ENCODE data around the gene GPD1.

The GPD1 gene

DNA sequence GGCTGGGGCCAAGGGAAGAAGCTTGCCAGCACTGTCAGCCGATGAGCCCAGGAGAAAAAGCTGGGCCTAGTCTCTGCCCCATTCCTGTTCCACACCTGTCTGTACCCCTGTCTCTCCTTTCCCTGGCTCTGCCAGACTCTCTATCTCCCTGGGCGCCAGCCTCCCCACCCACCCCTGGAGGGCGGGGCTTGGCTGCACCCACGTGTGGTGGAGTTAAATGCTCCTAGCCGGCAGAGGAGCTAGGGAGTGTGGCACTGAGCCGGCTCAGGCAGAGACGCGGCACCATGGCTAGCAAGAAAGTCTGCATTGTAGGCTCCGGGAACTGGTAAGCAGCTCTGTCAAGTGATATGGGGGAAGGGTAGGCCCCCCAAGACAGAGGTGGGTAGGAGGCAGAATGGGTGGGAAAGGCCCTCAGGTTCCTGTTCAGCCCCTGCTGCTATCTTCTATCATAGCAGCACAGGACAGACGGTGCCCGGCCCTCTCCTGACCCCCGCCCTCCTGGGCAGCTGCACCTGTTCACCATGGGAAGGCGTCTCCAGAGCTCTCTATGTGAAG lies at the start of gene GPD1:
TSS of gene GPD1 (plus strand) at position 242 of the 555 bp plus-strand sequence. CDS start at position 285, 43 bp downstream.
- DNase-seq (peak; percentile 41), ATAC-seq (peak; percentile 61)

DNA sequence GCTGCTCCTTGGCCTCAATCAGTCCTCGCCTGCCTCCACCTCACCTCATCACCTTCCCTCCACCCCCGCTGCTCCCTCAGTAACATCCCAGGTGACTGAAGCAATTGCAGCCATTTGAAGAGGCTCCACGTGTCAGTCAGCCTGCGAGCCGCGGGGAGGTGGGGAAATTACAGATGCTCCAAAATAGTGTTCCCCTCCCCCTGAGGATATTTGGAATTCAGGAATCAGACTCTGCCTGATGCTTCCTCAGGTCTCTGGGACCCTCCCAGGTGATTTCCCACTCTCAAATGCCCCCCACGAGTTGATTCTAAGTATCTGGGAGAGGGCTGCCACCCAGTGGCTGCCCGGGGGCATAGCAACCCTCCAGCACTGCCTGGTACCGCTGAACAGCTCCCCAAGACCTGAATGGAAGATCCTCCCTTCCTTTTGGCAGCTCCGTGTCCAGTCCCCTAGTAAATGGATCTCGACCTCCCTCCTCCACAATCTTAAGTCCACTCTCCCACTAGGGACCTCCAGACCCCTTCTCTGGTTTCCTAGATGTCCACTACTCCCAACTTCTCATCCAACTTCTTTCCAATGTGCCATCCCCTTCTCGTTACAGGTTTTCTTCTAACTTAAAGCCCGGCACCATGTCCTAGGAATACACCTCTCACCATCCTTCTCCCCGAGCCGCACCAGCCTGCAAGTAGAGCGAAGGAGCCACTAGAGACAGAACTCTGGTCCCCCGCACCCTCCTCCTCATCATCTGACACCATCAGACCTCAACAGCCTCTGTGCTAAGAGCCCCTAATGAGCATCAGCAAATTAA lies 47.8 kb upstream of the GPD1 start:
- DNase-seq (peak; percentile 70), ATAC-seq (peak; percentile 24)

DNA sequence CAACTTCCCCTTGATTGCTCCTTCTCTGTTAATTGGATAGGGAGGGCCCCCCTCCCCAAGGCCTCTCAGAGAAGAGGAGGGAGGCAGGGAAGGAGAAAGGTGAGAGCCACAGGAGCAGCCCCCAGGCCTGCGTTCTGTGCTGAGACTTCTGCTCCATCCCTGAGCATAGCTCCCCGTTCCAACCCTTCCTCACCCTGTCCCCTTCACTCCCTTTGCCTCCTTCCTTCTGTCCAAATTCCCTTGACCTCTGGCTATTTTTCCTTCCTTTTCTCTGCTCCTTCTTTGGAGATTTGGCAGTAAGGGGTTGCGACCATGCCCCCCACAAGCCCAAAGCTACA lies 47.2 kb upstream of the GPD1 start:
- ATAC-seq (no peak), DNase-seq (no peak)

DNA sequence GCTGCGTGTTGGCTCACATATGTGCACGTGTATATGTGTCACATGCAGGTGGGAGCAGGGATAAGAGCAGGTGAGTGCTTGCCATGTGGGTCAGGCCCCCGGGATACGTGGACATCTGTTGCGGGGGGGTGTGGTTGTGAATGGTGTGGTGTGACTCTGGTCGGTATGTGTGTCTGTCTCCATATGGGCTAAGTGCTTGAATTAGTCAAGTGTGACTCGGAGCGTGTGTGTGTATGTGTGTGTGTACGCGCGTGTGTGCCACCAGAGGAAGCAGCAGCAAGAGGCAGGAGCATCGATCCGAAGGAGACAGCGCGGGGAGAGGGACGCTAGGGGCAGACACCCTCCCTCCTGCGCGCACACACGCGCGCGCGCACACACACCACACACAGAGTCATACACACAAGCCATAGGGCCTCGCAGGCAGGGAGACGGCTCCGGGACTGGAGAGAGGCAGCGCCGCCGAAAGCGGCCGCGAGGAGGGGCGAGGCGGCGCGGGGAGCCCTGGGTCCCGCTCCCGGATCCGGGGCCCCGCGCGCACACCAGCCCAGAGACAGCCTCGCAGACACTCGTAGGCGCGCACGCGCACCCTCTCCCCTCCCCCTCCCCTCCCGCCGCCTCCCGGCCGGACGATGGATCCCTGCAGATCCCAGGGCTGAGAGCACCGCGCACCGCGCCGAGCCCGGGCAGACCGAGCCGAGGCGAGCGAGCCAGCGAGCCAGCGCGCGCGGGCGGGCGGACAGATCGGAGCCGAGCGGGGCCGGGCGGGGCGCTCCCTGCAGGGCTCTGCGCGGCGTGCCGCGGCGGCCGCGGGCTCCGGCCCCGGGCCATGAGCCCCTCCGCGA lies 46.6 kb upstream of the GPD1 start, which contains the start of gene ASIC1:
TSS of gene ASIC1 (plus strand) at position 597 of the 842 bp plus-strand sequence. CDS start 1,171 bp downstream, outside the sequence.
- ATAC-seq (peak; percentile 48), DNase-seq (peak; percentile 68)

DNA sequence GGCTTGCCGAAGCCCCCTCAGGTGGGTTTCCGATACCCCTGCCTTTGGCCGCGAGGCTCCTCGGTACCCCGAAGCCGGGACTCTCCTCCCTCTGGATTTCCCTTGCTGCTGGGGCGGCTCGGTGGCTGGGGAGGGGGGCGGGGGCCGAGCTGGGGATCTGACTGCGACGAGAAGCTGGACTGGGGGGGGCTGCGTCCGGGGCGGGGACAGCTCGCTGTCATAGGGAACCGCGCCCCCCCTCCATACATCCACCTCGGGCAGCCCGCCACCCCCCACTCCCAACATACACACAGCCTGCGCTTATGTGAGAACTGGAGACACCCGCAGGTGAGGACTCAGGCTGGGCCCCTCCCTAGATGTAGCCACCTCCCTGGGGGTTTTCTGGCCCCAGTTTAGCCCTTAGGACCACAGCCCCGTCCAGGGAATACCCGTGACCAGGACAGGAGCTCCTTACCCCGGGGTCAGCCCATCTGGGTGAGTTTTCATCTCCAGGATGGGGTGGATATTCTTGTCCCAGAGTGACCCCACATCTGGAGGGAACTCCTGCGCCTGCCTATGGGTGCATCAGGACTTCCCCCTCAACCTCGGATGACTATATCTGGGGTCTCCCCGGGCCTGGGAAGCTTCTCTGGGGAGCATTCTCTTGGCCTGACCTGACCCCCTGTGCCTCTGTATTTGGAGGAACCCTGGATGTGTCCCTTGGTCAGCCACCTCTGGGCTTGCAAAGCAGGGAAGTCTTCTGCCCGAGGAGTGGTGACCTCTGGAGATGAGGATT lies 45.7 kb upstream of the GPD1 start:
- ATAC-seq: no peak
- DNase-seq: peak; percentile 31

DNA sequence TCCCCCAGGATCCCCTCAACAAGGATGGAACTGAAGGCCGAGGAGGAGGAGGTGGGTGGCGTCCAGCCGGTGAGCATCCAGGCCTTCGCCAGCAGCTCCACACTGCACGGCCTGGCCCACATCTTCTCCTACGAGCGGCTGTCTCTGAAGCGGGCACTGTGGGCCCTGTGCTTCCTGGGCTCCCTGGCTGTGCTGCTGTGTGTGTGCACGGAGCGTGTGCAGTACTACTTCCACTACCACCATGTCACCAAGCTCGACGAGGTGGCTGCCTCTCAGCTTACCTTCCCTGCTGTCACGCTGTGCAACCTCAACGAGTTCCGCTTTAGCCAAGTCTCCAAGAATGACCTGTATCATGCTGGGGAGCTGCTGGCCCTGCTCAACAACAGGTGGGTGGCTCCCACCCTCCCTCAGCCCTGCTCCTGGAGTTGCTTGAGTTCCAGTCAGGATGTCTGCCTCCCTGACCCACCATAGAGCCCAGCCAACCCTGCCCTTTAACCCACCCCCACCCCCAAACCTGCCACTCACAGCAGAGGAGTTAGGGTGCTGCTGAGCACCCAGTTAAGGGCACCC lies 45.0 kb upstream of the GPD1 start:
- ATAC-seq (no peak), DNase-seq (peak; percentile 27)

DNA sequence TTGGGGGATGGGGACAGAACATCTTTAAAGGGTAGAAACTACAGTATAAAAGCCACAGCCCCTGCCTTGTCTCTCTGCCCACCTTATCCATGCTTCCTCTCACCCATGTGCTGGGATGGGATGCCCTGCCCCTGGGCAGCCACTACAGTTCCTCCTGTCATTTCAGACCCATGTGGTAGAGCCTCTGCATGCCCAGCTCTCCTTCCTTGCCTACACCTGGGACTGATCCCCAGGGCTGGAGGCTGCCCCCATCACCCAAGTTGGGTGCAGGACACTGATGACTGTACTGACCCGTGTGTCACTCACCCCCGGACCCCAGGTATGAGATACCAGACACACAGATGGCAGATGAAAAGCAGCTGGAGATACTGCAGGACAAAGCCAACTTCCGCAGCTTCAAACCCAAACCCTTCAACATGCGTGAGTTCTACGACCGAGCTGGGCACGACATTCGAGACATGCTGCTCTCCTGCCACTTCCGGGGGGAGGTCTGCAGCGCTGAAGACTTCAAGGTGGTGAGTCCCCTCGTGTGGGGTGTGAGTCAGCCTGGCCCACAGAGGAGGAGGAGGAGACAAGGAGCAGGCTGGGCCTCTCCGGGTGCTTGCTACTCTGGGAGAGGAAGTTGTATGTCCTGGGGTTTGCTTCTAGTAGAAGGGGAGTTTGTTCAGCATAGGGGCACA lies 44.2 kb upstream of the GPD1 start:
- DNase-seq (peak; percentile 78), ATAC-seq (peak; percentile 84)

DNA sequence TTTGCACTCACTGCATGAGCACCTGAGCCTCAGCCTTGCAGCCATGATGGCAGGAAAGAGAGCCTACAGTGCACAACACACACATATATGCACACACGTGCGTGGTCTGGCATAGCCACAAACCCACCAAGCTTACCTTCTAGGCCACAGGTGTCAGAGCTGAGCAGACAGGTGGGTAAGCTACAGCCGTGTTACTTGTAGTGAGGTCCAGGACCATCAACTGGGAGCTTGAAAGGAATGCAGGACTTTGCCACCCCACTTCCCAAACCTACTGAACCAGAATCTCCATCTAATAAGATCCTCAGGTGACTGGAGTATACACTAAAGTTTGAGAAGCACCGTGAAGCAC lies 43.7 kb upstream of the GPD1 start:
- ATAC-seq: no peak
- DNase-seq: no peak

DNA sequence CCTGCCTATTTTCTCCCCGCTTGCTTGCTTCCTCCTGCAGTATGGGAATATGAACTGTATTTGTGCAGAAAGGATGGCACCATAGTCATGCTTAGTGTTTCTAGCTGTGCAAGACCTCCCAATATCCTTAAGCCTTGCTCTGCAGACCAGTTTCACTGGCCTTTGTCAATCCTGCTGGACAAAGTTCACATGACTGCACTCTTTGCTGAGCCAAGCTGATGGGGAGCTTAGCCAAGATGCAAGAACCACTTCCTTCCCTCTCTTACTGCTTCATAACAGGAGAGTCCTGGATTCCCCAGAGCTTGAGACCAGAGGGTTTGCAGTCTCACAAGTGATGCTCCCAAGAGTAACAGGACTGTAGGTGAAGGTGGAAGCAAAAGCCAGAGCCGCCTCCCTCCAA lies 42.6 kb upstream of the GPD1 start:
- no peak for ATAC-seq
- no peak for DNase-seq

DNA sequence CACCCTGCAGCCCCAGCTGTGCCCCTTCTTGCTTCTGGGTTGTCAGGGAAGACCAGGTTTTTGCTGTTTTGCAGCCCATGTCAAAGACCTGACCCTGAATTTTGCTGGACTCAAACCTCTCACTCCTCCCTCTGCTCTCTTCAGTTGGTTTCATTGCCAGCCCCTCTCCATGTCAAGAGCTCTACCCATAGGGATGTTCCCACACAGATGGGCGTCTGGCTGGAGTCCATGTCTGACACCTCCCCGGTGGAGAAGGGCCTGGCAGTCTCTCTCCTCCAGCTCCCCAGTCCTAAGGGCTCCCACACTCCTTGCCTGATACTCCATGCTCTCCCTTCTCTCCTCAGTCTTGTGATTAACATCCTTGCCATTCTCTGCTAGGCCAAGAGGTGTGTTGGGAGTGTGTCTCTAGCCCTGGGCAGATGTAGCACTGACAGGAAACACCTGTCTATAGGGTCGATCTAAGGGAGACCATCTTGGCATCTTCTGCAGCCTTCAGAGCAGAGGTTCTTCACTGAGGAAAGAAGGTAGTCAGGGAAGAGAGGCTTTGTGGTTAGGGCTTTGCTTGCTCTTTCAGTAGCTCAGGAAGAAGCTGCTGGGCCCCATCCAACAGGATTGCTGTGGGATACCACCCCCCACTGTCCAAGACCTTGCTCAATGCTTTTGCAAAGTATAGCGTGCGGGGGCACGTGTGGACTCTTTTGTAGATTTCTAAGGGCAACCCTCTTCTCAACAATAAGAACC lies 41.7 kb upstream of the GPD1 start:
- no peak for ATAC-seq
- no peak for DNase-seq

DNA sequence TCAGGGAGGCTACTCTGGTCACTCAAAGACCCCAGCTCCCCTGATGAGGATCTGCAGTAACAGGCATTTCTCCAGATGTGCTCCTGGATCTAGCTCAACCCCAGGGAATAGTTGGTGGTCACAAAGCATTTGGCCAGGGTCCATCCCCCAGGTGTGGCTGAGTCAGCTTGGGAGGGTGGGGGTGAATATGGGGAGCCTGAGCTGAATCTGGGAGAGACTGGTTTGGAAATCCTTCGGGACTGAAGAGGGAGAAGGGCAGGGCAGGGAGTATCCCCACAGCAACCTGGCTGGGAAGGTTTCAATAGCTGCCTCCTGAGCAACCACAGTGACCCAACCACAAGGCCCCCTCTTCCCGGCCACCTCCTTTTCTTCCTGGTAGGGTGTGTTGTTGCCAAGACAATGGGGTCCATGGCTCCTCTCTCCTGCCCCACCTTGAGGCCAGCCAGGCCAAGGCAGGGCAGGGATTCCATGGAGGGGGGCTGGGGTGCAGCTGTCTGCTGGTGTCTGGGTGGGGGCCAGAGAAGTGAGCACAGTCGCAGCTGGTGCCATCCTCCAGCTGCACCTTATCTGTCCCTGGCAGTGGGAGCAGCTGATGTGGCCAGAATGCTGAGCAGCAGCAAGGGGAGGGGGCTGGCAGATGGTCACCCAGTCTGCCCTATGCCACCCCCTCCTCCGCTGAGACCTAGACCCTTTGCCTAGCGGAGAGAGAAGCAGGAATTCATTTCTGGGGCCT lies 40.9 kb upstream of the GPD1 start:
- DNase-seq (no peak), ATAC-seq (no peak)

DNA sequence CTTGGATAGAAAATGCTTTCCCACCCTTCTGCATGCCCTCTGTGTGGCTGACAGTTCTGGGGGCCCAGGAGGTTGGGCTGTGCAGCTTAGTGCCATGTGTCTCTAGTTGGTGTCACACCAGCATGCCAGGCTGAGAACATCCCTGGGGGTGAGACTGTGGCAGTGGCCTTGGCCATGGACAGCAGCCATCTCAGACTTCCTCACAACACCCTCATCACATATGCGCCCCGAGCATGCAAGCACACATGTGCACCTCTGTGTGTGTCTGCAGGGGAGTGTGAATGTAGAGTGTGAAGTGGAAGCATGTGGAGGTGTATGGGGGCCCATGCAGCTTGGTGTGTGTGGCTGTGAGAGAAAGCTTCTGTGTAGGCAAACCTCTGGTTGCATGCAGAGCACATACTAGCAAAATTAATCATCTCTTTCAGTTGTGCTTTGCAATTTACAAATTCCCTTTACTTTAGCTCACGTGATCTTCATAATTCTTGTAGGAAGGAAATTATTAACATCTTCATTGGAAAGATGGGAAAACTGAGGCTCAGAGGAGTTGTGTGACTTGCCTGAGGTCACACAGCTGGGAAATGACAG lies 38.0 kb upstream of the GPD1 start:
- ATAC-seq (no peak), DNase-seq (no peak)

DNA sequence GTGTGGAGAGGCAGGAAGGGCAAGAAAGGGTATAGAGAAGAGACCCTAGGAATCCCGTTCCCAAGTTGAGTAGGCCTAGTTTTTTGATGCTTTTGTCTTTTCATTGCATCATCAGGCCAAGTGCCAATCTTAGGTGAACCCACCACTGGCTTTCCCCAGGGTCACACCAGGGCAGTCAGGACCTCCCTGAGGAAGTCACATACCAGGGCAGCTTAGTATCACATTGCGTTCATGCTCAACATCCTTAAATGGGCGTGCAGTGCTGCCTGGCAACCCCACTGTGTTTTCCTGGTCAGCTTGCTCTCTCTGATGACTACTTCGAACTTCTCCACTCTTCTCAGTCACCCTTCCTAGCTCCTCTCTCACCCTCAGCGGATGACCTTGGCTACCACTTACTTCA lies 37.4 kb upstream of the GPD1 start:
- no peak for DNase-seq
- ATAC-seq: no peak

DNA sequence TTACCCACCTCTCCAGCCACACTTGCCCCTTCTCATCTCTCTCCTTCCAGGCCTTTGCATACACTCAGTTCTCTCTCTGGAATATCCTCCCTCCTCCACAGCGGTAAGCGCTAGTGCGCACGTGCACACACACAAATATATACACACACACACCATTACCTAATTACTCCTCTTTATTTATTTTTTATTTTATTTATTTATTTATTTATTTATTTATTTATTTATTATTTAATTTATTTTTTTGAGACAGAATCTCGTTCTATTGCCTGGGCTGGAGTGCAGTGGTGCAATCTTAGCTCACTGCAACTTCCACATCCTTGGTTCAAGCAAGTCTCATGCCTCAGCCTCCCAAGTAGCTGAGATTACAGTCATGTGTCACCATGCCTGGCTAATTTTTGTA lies 34.7 kb upstream of the GPD1 start:
- no peak for DNase-seq
- no peak for ATAC-seq

DNA sequence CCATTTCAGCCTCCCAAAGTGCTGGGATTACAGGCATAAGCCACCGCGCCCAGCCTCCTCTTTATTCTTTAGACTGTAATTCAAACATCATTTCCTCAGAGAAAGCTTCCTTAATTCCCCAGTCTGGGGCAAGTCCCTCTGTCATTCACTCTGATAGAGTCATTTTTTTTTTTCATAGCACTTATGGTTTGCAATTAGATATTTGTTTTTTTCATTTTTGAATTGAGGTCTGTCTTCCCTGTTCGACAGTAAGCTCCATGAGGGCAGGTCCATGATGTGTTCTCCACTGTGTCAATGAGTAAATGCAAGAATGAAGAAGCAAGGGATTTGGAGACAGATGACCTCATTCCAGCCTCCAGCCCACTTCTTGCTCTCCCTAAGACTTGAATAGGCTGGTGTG lies 34.3 kb upstream of the GPD1 start:
- no peak for ATAC-seq

DNA sequence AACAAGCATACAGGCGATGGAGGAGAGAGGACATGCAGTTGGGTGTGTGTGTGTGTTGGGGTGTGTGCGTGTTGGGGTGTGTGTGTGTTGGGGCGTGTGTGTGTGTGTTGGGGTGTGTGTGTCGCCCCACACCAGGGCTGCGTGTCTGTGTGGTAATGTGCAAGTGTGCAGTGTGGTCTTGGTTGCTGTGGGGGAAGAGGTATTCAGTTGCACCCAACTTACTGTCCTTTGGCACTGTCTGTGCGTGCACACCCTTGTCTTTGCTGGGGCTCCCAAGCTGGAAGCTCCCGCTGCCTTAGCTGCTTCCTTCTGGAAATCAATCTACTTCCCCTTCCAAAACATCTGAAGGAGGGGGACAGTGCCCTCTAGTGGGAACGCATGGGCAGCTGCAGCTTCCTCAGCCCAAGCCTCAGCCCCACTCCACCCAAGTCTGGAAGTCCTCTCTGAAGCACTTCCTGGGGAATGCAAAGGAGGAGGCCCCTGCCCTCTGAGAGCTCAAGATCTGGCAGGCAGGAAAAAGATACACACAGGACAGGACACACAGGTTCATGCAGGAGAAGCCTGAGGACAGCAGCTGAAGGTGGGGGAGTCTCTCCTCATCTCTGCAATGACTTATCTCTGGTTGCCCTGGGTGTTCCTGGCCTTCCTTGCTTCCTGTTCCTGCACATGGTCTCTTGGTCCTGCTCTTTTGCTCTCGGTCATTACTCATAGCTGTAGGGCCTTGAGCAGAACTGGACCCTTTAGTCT lies 33.3 kb upstream of the GPD1 start:
- peak; percentile 74 for DNase-seq

More for the DNA sequence above, 34.3 kb upstream of the GPD1 start:
- no peak for DNase-seq

DNA sequence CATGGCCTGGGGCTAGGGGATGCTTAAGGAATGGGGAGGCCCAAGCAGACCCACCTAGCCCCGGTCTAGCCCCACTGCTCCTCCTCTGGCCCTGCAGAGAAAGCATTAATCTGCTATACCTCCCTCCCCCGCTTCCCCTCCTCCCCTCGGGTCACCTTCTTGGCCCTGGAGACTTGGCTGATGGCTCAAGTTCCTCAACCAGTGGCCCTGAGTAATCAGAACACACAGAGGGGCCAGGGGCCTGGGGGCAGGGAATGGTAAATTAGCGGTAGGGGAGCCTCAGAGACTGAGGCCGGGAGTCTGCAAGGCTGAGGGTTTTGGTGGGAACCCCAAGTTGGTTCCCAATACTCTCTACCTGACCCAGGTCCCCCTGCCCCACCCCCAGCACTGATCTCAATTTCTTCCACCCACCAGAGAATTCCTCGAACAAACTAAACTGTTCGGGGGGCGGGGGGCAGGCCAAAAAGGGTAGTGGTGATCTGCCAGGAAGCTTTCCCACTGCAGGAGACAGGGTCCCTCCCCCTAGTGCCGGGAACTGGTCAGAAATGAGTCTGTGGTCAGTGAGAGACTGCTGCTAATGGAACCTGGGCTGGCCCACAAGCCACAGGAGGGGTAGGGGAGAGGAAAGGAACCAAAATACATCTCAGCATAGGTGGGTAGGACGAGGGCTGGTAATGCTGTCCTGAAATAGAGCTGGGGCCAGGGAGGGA lies 31.5 kb upstream of the GPD1 start:
- DNase-seq: no peak
- no peak for ATAC-seq

More for the DNA sequence above, 33.3 kb upstream of the GPD1 start:
- ATAC-seq: peak; percentile 42

DNA sequence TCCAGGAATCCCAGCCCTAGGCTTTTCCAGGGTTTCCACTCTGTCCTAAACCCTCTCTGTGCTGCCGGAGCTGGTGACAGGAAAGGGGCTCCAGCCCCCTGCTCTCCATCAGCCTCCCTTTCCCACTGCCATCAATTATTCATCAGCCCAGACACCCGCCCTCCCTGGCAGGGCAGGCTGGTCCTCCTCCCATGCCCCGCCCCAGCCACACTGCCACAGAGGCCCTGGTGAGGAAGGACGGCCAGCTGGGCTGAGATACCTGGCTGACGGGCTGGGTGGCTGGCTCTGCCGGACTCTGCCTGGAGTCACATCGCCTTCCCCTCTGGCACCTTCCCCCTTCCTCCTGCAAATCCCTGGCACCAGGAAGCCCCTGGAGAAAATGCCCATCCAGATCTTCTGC lies 30.6 kb upstream of the GPD1 start:
- ATAC-seq (no peak), DNase-seq (no peak)
